ENCODE data around the gene MYO1E.

DNA sequence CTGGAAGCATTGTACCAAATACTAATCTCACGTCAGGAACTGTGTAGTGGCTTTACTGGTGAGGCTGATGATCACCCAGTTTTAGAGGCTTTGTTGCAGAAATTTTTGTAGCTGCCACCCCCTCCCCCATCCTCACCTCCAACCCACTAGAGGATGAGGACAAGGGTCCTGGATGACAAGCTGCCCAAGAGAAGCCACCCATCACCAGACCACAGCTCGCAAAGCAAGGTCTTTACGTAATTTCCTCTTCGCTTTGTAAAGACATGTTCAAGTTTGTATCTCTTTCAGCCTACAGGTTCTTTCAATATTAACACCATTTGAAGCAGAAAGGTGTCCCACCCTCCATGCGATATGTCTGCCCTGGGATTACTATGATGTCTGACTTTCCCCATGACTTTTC lies 91.8 kb downstream of the MYO1E start:
- TF ChIP-seq, protein P1, sequence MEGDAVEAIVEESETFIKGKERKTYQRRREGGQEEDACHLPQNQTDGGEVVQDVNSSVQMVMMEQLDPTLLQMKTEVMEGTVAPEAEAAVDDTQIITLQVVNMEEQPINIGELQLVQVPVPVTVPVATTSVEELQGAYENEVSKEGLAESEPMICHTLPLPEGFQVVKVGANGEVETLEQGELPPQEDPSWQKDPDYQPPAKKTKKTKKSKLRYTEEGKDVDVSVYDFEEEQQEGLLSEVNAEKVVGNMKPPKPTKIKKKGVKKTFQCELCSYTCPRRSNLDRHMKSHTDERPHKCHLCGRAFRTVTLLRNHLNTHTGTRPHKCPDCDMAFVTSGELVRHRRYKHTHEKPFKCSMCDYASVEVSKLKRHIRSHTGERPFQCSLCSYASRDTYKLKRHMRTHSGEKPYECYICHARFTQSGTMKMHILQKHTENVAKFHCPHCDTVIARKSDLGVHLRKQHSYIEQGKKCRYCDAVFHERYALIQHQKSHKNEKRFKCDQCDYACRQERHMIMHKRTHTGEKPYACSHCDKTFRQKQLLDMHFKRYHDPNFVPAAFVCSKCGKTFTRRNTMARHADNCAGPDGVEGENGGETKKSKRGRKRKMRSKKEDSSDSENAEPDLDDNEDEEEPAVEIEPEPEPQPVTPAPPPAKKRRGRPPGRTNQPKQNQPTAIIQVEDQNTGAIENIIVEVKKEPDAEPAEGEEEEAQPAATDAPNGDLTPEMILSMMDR (IDR thresholded peaks at IDR 0.05), result no peak
- TF ChIP-seq POLR2A (IDR thresholded peaks at IDR 0.05), result no peak
- no peak for TF ChIP-seq POLR2AphosphoS5 (IDR thresholded peaks at IDR 0.05)
- no peak for TF ChIP-seq EP300 (IDR thresholded peaks at IDR 0.05)

Measured in gastroesophageal sphincter (tissue), 3 donors.